ENCODE results near the gene GGCX. TPM values are rescaled to one million over a fixed set of nuclear protein-coding genes. Genes with fewer than 3 reads are reported as not detected.

The GGCX gene
- total and polyA plus RNA-seq, 12 donors, result 14.9 to 85.2 (median 44.1) TPM

DNA sequence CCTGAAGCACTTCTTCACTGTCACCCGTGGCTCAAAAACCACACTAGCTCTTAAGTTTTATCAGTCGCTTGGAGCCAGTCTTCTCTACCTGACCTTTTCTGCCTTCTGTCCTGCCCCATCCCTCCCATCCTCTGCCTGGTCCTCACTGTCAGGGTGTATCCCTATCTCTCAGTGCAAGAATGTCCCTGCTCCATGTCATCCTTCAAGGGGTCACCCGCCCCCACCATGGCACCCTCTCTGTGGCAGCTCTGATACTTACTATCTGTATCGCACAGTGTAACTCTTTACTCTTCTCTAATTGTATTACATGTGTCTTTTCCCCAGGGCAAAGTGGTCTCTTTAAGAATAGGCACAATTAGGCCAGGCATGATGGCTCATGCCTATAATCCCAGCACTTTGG, 27.4 kb upstream of the GGCX start:
- Histone ChIP-seq H3K9me3 (replicated peaks in 1 of 3) (no peaks in the 10 kb centered on the region), H3K27ac (peak overlapping the region in 2 of 5 donors; percentile 88 to 92), H3K27me3 (no peaks in the 10 kb centered on the region), H3K36me3 (replicated peaks in 1 of 2) (no peaks in the 10 kb centered on the region), H3K4me1 (replicated peaks in 1 of 2) (peaks cover 23 to 79% of the 10 kb centered on the region in 2 donors), H3K4me3 (no peak overlapping the region)
- intact Hi-C loops (cut with DNase I), result no loop called here
- no peak for DNase-seq
- 74 to 84% (median 78%) methylated on average over 4 of the region's 4 CpGs for WGBS, 4 donors
- TF ChIP-seq, protein P1, sequence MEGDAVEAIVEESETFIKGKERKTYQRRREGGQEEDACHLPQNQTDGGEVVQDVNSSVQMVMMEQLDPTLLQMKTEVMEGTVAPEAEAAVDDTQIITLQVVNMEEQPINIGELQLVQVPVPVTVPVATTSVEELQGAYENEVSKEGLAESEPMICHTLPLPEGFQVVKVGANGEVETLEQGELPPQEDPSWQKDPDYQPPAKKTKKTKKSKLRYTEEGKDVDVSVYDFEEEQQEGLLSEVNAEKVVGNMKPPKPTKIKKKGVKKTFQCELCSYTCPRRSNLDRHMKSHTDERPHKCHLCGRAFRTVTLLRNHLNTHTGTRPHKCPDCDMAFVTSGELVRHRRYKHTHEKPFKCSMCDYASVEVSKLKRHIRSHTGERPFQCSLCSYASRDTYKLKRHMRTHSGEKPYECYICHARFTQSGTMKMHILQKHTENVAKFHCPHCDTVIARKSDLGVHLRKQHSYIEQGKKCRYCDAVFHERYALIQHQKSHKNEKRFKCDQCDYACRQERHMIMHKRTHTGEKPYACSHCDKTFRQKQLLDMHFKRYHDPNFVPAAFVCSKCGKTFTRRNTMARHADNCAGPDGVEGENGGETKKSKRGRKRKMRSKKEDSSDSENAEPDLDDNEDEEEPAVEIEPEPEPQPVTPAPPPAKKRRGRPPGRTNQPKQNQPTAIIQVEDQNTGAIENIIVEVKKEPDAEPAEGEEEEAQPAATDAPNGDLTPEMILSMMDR (IDR thresholded peaks at IDR 0.05), result no peak
- no peak for TF ChIP-seq POLR2A (IDR thresholded peaks at IDR 0.05)

DNA sequence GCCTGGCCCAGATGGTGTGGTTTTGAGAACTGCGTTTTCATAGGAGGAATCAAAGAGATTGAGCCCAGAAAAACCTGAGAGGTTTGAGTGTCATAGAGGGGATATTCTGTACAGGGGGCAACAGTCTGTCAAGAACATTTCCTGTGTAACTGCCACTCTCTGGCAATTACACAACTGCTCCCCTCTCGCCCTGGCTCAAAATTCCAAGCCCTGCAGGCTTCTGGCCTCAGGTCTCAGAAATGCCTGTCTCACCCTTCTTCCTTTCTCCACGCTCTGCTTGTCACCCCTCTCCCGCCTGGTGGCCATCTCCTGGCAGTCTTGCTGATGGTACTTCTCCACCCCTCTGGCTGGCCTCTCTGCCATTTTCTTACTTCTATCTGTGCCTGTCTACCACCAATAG, 26.9 kb upstream of the GGCX start:
- intact Hi-C loops (cut with DNase I), result no loop called here
- Histone ChIP-seq H3K4me3 (no peak overlapping the region), H3K4me1 (replicated peaks in 1 of 2) (peaks cover 24 to 80% of the 10 kb centered on the region in 2 donors), H3K27ac (peak overlapping the region in 2 of 5 donors; percentile 88 to 92), H3K9me3 (replicated peaks in 1 of 3) (no peaks in the 10 kb centered on the region), H3K27me3 (no peaks in the 10 kb centered on the region), H3K36me3 (replicated peaks in 1 of 2) (no peaks in the 10 kb centered on the region)
- no peak for DNase-seq
- TF ChIP-seq POLR2A (IDR thresholded peaks at IDR 0.05), result no peak
- TF ChIP-seq, protein P1 (IDR thresholded peaks at IDR 0.05), result no peak
- 55 to 85% (median 75%) methylated on average over 4 of the region's 4 CpGs for WGBS, 4 donors

- WGBS, 4 donors, result 33 to 64% (median 46%) methylated on average over 1 of the region's 1 CpG
- intact Hi-C loops (cut with DNase I), result no loop called here
- TF ChIP-seq, protein P1 (IDR thresholded peaks at IDR 0.05), result no peak
- no peak for TF ChIP-seq POLR2A (IDR thresholded peaks at IDR 0.05)
- Histone ChIP-seq H3K9me3 (replicated peaks in 1 of 3) (no peaks in the 10 kb centered on the region), H3K36me3 (replicated peaks in 1 of 2) (no peaks in the 10 kb centered on the region), H3K4me3 (peak overlapping the region in 1 of 4 donors; percentile 78), H3K27ac (peak overlapping the region; percentile 78 to 95 (median 92)), H3K27me3 (no peaks in the 10 kb centered on the region), H3K4me1 (replicated peaks in 1 of 2) (peaks cover 24 to 68% of the 10 kb centered on the region in 2 donors)
- peak in 2 of 7 donors; percentile 37 to 38 for DNase-seq
Observed at GRCh38 chr2:85585781-85586105, 24.4 kb upstream of the GGCX start.

DNA sequence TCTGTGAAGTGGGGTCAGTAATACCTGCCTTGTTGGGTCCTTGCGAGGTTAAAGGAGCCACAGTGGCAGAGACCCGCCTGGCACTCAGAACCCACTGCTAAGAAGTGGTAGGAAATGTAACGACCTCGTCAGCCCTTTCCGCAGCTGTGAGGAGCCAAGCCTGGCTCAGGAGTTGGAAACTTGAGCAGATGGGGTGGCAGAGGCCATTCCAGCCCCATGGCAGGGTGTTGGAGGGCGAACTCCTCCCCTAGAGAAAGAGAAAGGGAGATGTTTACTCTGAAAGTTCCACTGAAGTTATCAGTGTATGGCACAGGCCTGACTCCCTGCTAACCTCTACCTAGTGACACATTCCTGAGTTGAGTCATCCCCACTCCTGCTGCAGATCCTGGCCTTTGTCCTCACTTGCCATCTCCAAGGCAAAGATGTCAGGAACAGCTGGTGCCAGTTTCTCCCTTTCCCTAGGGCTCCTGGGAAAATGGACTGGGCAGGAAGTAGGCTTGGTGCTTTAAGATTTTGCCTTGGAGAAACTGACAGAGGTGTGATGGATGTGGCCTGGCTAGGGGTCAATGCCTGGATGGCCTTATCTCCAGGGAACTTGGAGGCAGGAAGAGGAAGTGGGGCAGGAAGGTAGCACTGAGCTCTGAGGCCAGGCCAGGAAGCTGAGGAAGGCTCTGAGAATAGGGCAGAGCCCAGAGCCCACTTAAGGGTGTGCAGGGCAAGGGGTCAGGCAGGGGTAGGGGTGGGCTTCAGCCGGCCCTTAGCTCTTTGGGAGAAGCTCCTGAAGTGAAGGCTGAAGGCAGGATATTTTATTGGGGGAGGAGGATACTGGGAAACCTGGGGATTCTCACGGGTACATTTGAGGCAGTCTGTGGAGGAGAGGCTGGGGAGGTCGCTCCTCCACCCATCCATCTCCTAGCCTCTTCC, 23.8 kb upstream of the GGCX start:
- DNase-seq, result peak; percentile 71 to 93 (median 89)
- H3K36me3 ChIP-seq (replicated peaks in 1 of 2), result no peaks in the 10 kb centered on the region
- no peaks in the 10 kb centered on the region for H3K27me3 ChIP-seq
- peak overlapping the region in 2 of 4 donors; percentile 31 to 78 for H3K4me3 ChIP-seq
- TF ChIP-seq, protein P1 (IDR thresholded peaks at IDR 0.05), result no peak
- peak in 1 of 2 donors; percentile 82 for TF ChIP-seq POLR2A (IDR thresholded peaks at IDR 0.05)
- H3K9me3 ChIP-seq (replicated peaks in 1 of 3), result no peaks in the 10 kb centered on the region
- H3K4me1 ChIP-seq (replicated peaks in 1 of 2), result peaks cover 24 to 63% of the 10 kb centered on the region in 2 donors
- 11 to 22% (median 13%) methylated on average over 5 to 9 of the region's 9 CpGs for WGBS, 4 donors
- peak overlapping the region; percentile 78 to 95 (median 92) for H3K27ac ChIP-seq
- intact Hi-C loops (cut with DNase I), result no loop called here

All from adrenal gland (tissue), 12 donors.